Mesothelial cell of epicardium (in vitro differentiated cells): ENCODE results near the gene SLC37A1. TPM values are rescaled to one million over a fixed set of nuclear protein-coding genes. Genes with fewer than 3 reads are reported as not detected.

Source experiments
- DNase-seq, 2 experiments: peaks; one replicate each; pipeline ENCODE4 v3.0.0; 2021; ENCODE audit warnings: low spot score in 2 of 2; ENCODE audit not compliant: unreplicated experiment in 2 of 2
- H3K27ac Mint-ChIP-seq: 2 replicates; pipeline ENCODE4 v1.8.0; 2021; ENCODE audit warnings: mixed read lengths
- H3K27me3 Mint-ChIP-seq: 2 replicates; pipeline ENCODE4 v1.8.0; 2021; ENCODE audit warnings: low read depth, mixed read lengths
- H3K36me3 Mint-ChIP-seq: 2 replicates; pipeline ENCODE4 v1.8.0; 2021; ENCODE audit warnings: mixed read lengths
- H3K4me1 Mint-ChIP-seq: 2 replicates; pipeline ENCODE4 v1.8.0; 2021; ENCODE audit warnings: mixed read lengths
- H3K4me3 Mint-ChIP-seq: 2 replicates; pipeline ENCODE4 v1.8.0; 2021; ENCODE audit warnings: mild to moderate bottlenecking, moderate library complexity, mixed read lengths
- H3K9me3 Mint-ChIP-seq: 2 replicates; pipeline ENCODE4 v1.8.0; 2021; ENCODE audit warnings: mixed read lengths
- total RNA-seq: library from RNA; stranded (reverse); gene quantifications from 3 replicates; pipeline ENCODE4 v1.2.1, GENCODE V29; 2021
- TF ChIP-seq, protein P1 (sequence below): fragments of 200-600 bp; sonication (generic); IDR thresholded peaks from one replicate; pipeline ENCODE4 v1.5.0; 2021; ENCODE audit warnings: antibody characterized with exemption; ENCODE audit not compliant: unreplicated experiment

SLC37A1 gene
- total RNA-seq, 1 donor from 2014 or later = 13.0 TPM

DNA sequence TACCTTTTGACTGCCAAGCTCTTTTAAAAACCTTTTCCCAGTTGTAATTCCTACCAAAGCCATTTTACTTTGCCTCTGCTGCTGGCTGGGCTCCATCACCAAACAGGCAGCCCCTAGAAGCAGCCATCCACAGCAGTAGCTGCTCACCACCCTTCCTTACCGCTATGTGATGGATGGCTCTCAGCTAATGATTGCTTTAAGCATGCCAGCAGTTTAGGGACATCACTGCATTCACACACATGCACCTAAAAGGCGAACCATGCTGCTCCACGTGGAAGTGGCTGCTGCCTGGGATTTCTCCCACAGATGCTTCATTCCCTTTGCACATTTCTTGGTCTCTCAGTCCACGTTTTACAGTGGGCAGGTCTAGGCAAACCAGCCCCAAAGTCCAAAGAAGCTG lies 93.5 kb downstream of the SLC37A1 start:
- H3K4me1 Mint-ChIP-seq = no peaks in the 10 kb centered on the region
- TF ChIP-seq, protein P1, sequence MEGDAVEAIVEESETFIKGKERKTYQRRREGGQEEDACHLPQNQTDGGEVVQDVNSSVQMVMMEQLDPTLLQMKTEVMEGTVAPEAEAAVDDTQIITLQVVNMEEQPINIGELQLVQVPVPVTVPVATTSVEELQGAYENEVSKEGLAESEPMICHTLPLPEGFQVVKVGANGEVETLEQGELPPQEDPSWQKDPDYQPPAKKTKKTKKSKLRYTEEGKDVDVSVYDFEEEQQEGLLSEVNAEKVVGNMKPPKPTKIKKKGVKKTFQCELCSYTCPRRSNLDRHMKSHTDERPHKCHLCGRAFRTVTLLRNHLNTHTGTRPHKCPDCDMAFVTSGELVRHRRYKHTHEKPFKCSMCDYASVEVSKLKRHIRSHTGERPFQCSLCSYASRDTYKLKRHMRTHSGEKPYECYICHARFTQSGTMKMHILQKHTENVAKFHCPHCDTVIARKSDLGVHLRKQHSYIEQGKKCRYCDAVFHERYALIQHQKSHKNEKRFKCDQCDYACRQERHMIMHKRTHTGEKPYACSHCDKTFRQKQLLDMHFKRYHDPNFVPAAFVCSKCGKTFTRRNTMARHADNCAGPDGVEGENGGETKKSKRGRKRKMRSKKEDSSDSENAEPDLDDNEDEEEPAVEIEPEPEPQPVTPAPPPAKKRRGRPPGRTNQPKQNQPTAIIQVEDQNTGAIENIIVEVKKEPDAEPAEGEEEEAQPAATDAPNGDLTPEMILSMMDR = no peak
- no peak overlapping the region for H3K27ac Mint-ChIP-seq
- no peaks in the 10 kb centered on the region for H3K27me3 Mint-ChIP-seq
- no peak for DNase-seq
- no peaks in the 10 kb centered on the region for H3K36me3 Mint-ChIP-seq
- H3K4me3 Mint-ChIP-seq = no peak overlapping the region
- peaks cover 26% of the 10 kb centered on the region for H3K9me3 Mint-ChIP-seq

DNA sequence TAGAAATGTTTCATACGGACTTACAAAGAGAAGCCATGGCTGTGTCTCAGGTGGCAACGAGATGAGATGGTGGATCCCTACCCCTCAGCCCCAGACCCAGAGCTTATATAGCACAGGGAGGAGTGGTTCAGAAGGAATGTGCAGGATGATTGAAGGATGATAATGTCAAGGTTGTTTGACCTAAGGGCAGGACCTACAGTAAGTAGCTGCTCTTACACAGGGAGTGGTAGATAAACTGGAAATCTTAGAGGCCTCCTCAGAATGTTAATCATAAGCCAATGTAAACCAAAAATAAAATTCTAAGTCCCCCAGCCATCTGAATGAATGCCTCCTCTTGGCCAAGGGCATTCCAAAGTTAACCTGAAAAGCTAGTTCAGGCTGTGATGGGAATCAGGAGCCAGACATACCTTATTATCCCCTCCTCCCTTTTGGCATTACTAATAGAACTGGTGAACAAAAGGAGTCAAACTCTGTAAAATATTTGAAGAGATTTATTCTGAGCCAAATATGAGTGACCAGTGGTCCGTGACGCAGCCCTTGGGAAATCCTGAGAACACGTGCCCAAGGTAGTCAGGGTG lies 94.0 kb downstream of the SLC37A1 start:
- Mint-ChIP-seq H3K4me1 (no peaks in the 10 kb centered on the region), H3K27me3 (no peaks in the 10 kb centered on the region), H3K4me3 (no peak overlapping the region), H3K36me3 (no peaks in the 10 kb centered on the region), H3K9me3 (peaks cover 29% of the 10 kb centered on the region), H3K27ac (no peak overlapping the region)
- no peak for DNase-seq
- TF ChIP-seq, protein P1 = no peak

DNA sequence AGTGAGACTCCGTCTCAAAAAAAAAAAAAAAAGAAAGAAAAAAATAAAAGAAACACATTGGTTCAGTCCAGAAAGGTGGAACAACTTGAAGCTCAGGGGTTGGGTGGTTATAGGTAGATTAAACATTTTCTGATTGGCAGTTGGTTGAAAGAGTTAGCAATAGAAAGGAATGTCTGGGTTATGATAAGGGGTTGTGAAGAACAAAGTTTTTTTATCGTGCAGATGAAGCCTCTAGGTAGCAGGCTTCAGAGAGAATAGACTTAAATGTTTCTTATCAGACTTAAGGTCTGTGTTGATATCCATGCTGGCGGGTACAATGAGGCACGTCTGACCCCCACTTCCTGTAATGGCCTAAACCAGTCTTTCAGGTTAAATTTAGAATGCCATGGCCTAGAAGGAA lies 94.8 kb downstream of the SLC37A1 start:
- TF ChIP-seq, protein P1 = no peak
- Mint-ChIP-seq H3K27me3 (no peaks in the 10 kb centered on the region), H3K9me3 (peaks cover 31% of the 10 kb centered on the region), H3K36me3 (no peaks in the 10 kb centered on the region), H3K4me1 (no peaks in the 10 kb centered on the region), H3K4me3 (no peak overlapping the region), H3K27ac (no peak overlapping the region)
- no peak for DNase-seq

DNA sequence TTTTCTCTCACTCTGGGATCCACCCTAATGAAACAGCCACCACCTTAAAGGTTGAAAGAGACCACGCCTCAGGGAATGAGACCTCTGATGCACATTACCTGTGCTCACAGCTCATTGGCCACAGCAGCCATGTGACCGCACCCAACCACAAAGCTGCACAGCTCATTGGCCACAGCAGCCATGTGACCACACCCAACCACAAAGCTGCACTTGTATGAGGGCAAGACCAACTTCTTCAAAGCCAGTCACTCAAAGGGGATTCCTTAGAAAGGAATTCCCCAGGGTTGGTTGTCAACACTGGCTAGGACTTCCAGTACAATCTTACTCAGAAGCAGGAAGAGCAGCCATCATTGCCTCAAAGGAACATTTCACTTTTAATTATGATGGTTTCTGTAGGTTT lies 96.2 kb downstream of the SLC37A1 start:
- H3K36me3 Mint-ChIP-seq = no peaks in the 10 kb centered on the region
- TF ChIP-seq, protein P1 = no peak

DNA sequence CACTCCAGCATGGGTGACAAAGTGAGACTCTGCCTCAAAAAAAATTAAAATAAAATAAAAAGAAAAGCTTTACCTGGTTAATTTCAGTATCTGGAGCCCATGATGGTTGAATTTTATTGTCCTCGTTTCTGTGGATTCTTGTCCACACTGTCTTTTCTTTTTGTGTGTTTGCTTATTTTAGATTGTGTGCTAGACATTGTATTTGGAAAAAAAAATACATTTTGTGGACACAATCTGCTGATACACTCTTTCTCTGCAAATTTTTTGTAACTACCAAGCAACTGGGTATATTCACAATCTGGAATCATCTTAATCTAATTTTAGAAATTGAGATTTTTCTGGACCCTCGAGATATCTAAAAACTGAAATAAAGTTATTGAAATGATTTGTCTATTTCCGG lies 98.2 kb downstream of the SLC37A1 start:
- Mint-ChIP-seq H3K27me3 (no peaks in the 10 kb centered on the region), H3K9me3 (peaks cover 11% of the 10 kb centered on the region), H3K4me3 (no peak overlapping the region), H3K27ac (no peak overlapping the region), H3K36me3 (no peaks in the 10 kb centered on the region), H3K4me1 (no peaks in the 10 kb centered on the region)
- TF ChIP-seq, protein P1 = no peak
- no peak for DNase-seq

More for the DNA sequence above, 96.2 kb downstream of the SLC37A1 start:
- Mint-ChIP-seq H3K4me1 (no peaks in the 10 kb centered on the region), H3K27me3 (no peaks in the 10 kb centered on the region), H3K4me3 (no peak overlapping the region), H3K9me3 (peaks cover 25% of the 10 kb centered on the region), H3K27ac (no peak overlapping the region)
- no peak for DNase-seq

DNA sequence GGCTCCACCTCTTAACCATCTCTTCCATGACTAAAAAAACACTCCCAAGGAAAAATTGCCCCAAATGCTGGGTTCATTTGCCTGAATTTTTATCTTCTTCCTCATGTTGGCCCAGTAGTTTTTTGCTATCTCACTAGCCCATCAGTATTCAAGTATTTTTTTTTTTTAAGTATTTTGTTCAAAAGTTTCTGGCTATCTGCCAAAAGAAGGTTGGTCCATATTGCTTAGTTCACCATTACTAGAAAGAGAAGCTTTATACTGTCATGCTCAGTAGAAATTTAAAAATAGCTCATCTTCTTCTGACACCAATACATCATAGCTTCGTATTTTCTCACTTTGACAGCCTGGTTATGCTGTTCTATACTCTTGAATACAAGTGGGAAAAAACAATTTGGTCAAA lies 98.7 kb downstream of the SLC37A1 start:
- H3K36me3 Mint-ChIP-seq = no peaks in the 10 kb centered on the region
- TF ChIP-seq, protein P1 = no peak
- no peak for DNase-seq
- H3K27me3 Mint-ChIP-seq = no peaks in the 10 kb centered on the region
- H3K4me3 Mint-ChIP-seq = no peak overlapping the region
- H3K4me1 Mint-ChIP-seq = no peaks in the 10 kb centered on the region
- peaks cover 11% of the 10 kb centered on the region for H3K9me3 Mint-ChIP-seq
- H3K27ac Mint-ChIP-seq = no peak overlapping the region
